PC-9 (cell line): ENCODE data around the gene SAMD10. TPM values are rescaled to one million over a fixed set of nuclear protein-coding genes. Genes with fewer than 3 reads are reported as not detected.

ENCODE experiments used
- BruUV-seq: library from RNA; stranded (reverse); fragments of 400-500 nt; replicated peaks from 2 replicates; lab custom pipeline; 2021; lab: Mats Ljungman, UMichigan
- CTCF ChIA-PET: fragments of 300-600 bp; sonication (Branson Sonifier 250); formaldehyde crosslinking; loops from one replicate; lab custom pipeline; 2022; ENCODE audit warnings: antibody characterized with exemption; lab: Charles Lee
- POLR2A ChIA-PET: fragments of 300-600 bp; sonication (Branson Sonifier 250); formaldehyde crosslinking; loops from one replicate; lab custom pipeline; 2022; ENCODE audit warnings: antibody characterized with exemption; ENCODE audit not compliant: unreplicated experiment; lab: Charles Lee
- DNase-seq, 2 experiments: peaks; one replicate each; pipeline versions ENCODE4 v3.0.0 to v3.0.0-alpha.2; 2015 to 2022; ENCODE audit warnings: mixed read lengths in 1 of 2
- H2AFZ ChIP-seq: fragments of 200-600 bp; sonication (generic); 2 replicates; pipeline ENCODE4 v1.8.1; 2017; ENCODE audit warnings: antibody characterized with exemption
- H3F3A ChIP-seq: fragments of 200-600 bp; sonication (generic); 2 replicates; pipeline ENCODE4 v1.8.1; 2017; ENCODE audit warnings: antibody characterized with exemption, mild to moderate bottlenecking, low read depth; ENCODE audit not compliant: insufficient read depth
- H3K27ac ChIP-seq: fragments of 200-600 bp; sonication (generic); 2 replicates; pipeline ENCODE4 v1.6.1; 2016; ENCODE audit warnings: mixed run types
- H3K27me3 ChIP-seq: fragments of 200-600 bp; sonication (generic); 2 replicates; pipeline ENCODE4 v1.6.1; 2016; ENCODE audit warnings: low read depth, mixed run types; ENCODE audit not compliant: insufficient read depth
- H3K36me3 ChIP-seq: fragments of 200-600 bp; sonication (generic); 2 replicates; pipeline ENCODE4 v1.6.1; 2016; ENCODE audit warnings: low read depth, mixed run types
- H3K4me1 ChIP-seq: fragments of 200-600 bp; sonication (generic); replicated peaks from 2 replicates; pipeline ENCODE4 v1.6.1; 2016; ENCODE audit warnings: mixed run types; ENCODE audit not compliant: insufficient read depth
- H3K4me2 ChIP-seq: fragments of 200-600 bp; sonication (generic); 2 replicates; pipeline ENCODE4 v1.6.1; 2017; ENCODE audit warnings: mixed run types
- H3K4me3 ChIP-seq: fragments of 200-600 bp; sonication (generic); 2 replicates; pipeline ENCODE4 v1.6.1; 2016; ENCODE audit warnings: mixed run types
- H3K79me2 ChIP-seq: fragments of 200-600 bp; sonication (generic); 2 replicates; pipeline ENCODE4 v1.6.1; 2017; ENCODE audit warnings: low read depth, mixed run types
- H3K9me2 ChIP-seq: fragments of 200-600 bp; sonication (generic); 2 replicates; pipeline ENCODE4 v1.8.1; 2017; ENCODE audit warnings: mild to moderate bottlenecking; ENCODE audit not compliant: insufficient read depth
- H3K9me3 ChIP-seq: fragments of 200-600 bp; sonication (generic); 2 replicates; pipeline ENCODE4 v1.8.1; 2016; ENCODE audit warnings: low read depth; ENCODE audit not compliant: insufficient read depth
- H4K20me1 ChIP-seq: fragments of 200-600 bp; sonication (generic); 2 replicates; pipeline ENCODE4 v1.8.1; 2017; ENCODE audit not compliant: insufficient read depth
- CTCF ChIP-seq: fragments of 200-600 bp; sonication (generic); conservative IDR thresholded peaks from 2 replicates; pipeline ENCODE4 v1.6.1; 2017; ENCODE audit warnings: mixed run types, antibody characterized with exemption, mild to moderate bottlenecking, moderate library complexity
- EZH2 ChIP-seq: fragments of 200-600 bp; sonication (generic); IDR thresholded peaks from 2 replicates; pipeline ENCODE4 v1.8.0; 2017; ENCODE audit warnings: antibody characterized with exemption, low read depth
- intact Hi-C: fragments of 100-400 bp; cut with micrococcal nuclease; formaldehyde crosslinking; loops from one replicate; pipeline ENCODE4 v1.10.0; 2022; ENCODE audit not compliant: unreplicated experiment
- total RNA-seq: library from RNA; stranded (reverse); gene quantifications from 2 replicates; pipeline ENCODE4 v1.2.3, GENCODE V29; 2021

The SAMD10 gene
- total RNA-seq, 1 experiment from 2014 or later: 18.7 TPM

- Histone ChIP-seq H4K20me1 (peaks cover 6% of the 10 kb centered on the region; the same call in 1 of the 2 replicates), H3K36me3 (no peaks in the 10 kb centered on the region), H3K4me1 (peaks cover 19% of the 10 kb centered on the region; the same call in 1 of the 2 replicates), H3K9me3 (no peaks in the 10 kb centered on the region), H3K4me3 (no peak overlapping the region), H3K4me2 (no peak overlapping the region), H3K9me2 (no peaks in the 10 kb centered on the region), H2AFZ (no peak overlapping the region), H3K27ac (no peak overlapping the region), H3K79me2 (peaks cover 15% of the 10 kb centered on the region), H3F3A (peaks cover 14% of the 10 kb centered on the region; the same call in 1 of the 2 replicates), H3K27me3 (no peaks in the 10 kb centered on the region)
- BruUV-seq: no TSS peak
- DNase-seq: no peak
- intact Hi-C loops: loop anchor here (5.0 kb wide), 2 partner anchors 62 to 163 kb away; partner anchors contain the start of gene DNAJC5
- POLR2A ChIA-PET: no interaction called here
- CTCF ChIA-PET: no interaction called here
- no peak for TF ChIP-seq EZH2
Observed at GRCh38 chr20:63959699-63960075, 19.8 kb downstream of the SAMD10 start.

GRCh38 chr20:63958964-63959698, 20.3 kb downstream of the SAMD10 start:
- Histone ChIP-seq H2AFZ (no peak overlapping the region), H3K36me3 (no peaks in the 10 kb centered on the region), H3K4me3 (no peak overlapping the region), H3K27ac (no peak overlapping the region), H3K4me1 (peaks cover 24% of the 10 kb centered on the region; the same call in 1 of the 2 replicates), H3K4me2 (no peak overlapping the region), H3K79me2 (peaks cover 20% of the 10 kb centered on the region), H3K9me3 (no peaks in the 10 kb centered on the region), H3K9me2 (no peaks in the 10 kb centered on the region), H3K27me3 (no peaks in the 10 kb centered on the region), H3F3A (peaks cover 14% of the 10 kb centered on the region; the same call in 1 of the 2 replicates), H4K20me1 (peaks cover 12% of the 10 kb centered on the region)
- POLR2A ChIA-PET: interaction anchor here (0.6 kb wide), 2 partner anchors 95 to 244 kb away, joined by 3 to 23 read pairs; no protein-coding TSS in a partner anchor
- CTCF ChIA-PET: interaction anchor here (0.7 kb wide), 1 partner anchor 430 kb away, joined by 3 read pairs; no protein-coding TSS in a partner anchor
- no peak for DNase-seq
- intact Hi-C loops: loop anchor here (5.0 kb wide), 2 partner anchors 62 to 163 kb away; partner anchors contain the start of gene DNAJC5
- TF ChIP-seq EZH2 (no peak), CTCF (no peak)
- no TSS peak for BruUV-seq

DNA sequence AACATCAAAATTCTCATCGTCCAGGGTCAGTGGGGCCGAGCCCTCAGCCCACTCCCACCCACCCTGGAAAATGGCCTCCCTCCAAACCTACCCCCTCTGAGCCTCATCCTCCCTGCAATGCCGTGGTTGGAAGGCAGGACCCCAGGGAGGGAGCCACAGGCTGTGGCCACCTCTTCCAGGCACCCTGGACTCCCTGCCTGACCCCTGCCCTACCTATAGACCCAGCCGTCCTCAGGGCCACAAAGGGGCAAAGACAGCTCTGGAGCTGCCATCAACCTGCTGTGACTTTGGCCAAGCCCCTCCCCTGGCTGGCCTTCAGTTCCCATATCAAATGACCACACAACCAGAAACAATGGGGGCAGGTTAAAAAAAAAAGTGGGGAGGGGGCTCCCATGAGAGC, 21.0 kb downstream of the SAMD10 start:
- ChIA-PET POLR2A (interaction anchor here (0.6 kb wide), 1 partner anchor 94 kb away, joined by 3 read pairs; no protein-coding TSS in a partner anchor), CTCF (interaction anchor here (0.7 kb wide), 1 partner anchor 430 kb away, joined by 3 read pairs; no protein-coding TSS in a partner anchor)
- Histone ChIP-seq H3K27me3 (no peaks in the 10 kb centered on the region), H3K4me3 (no peak overlapping the region), H3K4me2 (no peak overlapping the region), H3K79me2 (peaks cover 27% of the 10 kb centered on the region), H3F3A (peaks cover 19% of the 10 kb centered on the region), H3K9me2 (no peaks in the 10 kb centered on the region), H3K36me3 (no peaks in the 10 kb centered on the region), H3K27ac (no peak overlapping the region), H3K9me3 (no peaks in the 10 kb centered on the region), H3K4me1 (peaks cover 26% of the 10 kb centered on the region; the same call in 1 of the 2 replicates), H2AFZ (no peak overlapping the region), H4K20me1 (peaks cover 19% of the 10 kb centered on the region)
- TF ChIP-seq CTCF (no peak), EZH2 (no peak)
- no peak for DNase-seq
- BruUV-seq: no TSS peak
- intact Hi-C loops: loop anchor here (5.0 kb wide), 2 partner anchors 61 to 164 kb away; partner anchors contain the start of gene DNAJC5
